Lung (tissue), 14 donors: ENCODE data around the gene ANKRD36C. TPM values are rescaled to one million over a fixed set of nuclear protein-coding genes. Genes with fewer than 3 reads are reported as not detected.
"Not testable (repeated sequence)": the region's sequence is repeated elsewhere in the genome, so short reads cannot be mapped to it uniquely, and the experiment has no call there.

Source experiments
- ATAC-seq: fragments of 200-7000 bp; cut with Tn5 transposase; one replicate; pipeline ENCODE4 v1.9.1; 2020; ENCODE audit warnings: moderate number of reproducible peaks; ENCODE audit not compliant: insufficient read depth, low FRiP score
- DNase-seq, 3 donors: peaks; one replicate each; pipeline ENCODE4 v3.0.0-alpha.2; 2013 to 2017
- H3K27ac ChIP-seq, 2 donors: one replicate each; pipeline ENCODE4 v1.5.1; 2013; ENCODE audit warnings: mild to moderate bottlenecking in 2 of 2, moderate library complexity in 2 of 2, control low read depth in 1 of 2, inconsistent platforms in 1 of 2, low read depth in 1 of 2, low read length in 1 of 2
- H3K27me3 ChIP-seq, 3 donors: one replicate each; pipeline ENCODE4 v1.5.1; 2013; ENCODE audit warnings: low read length in 2 of 3; ENCODE audit not compliant: control insufficient read depth in 3 of 3, insufficient read depth in 3 of 3
- H3K36me3 ChIP-seq, 4 donors: one replicate each; pipeline ENCODE4 v1.5.1; 2013; ENCODE audit warnings: low read length in 4 of 4, mild to moderate bottlenecking in 1 of 4, moderate library complexity in 1 of 4; ENCODE audit not compliant: control insufficient read depth in 4 of 4, insufficient read depth in 4 of 4
- H3K4me1 ChIP-seq, 5 donors: one replicate each; pipeline ENCODE4 v1.5.1; 2013; ENCODE audit warnings: low read length in 5 of 5, mild to moderate bottlenecking in 2 of 5, moderate library complexity in 1 of 5; ENCODE audit not compliant: control insufficient read depth in 5 of 5, insufficient read depth in 5 of 5
- H3K4me3 ChIP-seq: one replicate; pipeline ENCODE4 v1.5.1; 2013; ENCODE audit warnings: mild to moderate bottlenecking, control low read depth, moderate library complexity
- H3K9ac ChIP-seq, 2 donors: one replicate each; pipeline ENCODE4 v1.5.1; 2013; ENCODE audit warnings: low read length in 2 of 2, control low read depth in 1 of 2; ENCODE audit not compliant: insufficient read depth in 1 of 2
- H3K9me3 ChIP-seq, 4 donors: one replicate each; pipeline ENCODE4 v1.5.1; 2013; ENCODE audit warnings: low read length in 3 of 4, mild to moderate bottlenecking in 1 of 4, moderate library complexity in 1 of 4; ENCODE audit not compliant: control insufficient read depth in 4 of 4, insufficient read depth in 3 of 4
- WGBS, 2 donors: extraction: QIAGEN DNeasy Blood & Tissue Kit; methylation state at CpG; one replicate each; pipeline ENCODE4 v1.1.7; 2013; 5-methylcytosine and 5-hydroxymethylcytosine counted together
- long read RNA-seq, 5 donors: transcript quantifications; one replicate each; lab custom pipeline, GENCODE V29; 2026
- polyA plus RNA-seq, 2 donors: library from polyadenylated mRNA; stranded (reverse); fragments of 200-250 nt; gene quantifications; one replicate each; pipeline ENCODE4 v1.2.1, GENCODE V29; 2013
- total RNA-seq, 2 donors: library from RNA; depleted of rRNA in 1 of 2; stranded (reverse); fragments of >200 nt in 1 of 2; gene quantifications; one replicate each; pipeline ENCODE4 v1.2.1, GENCODE V29; 2014 to 2021
- donor health status: Bipolar disorder and iron deficiency.
- donor health status: healthy.
- donor health status: DM: yes; HTN: yes; CAD: no.

The ANKRD36C gene
- total RNA-seq (100 to 1,000 TPM in 1 of 2 donors, 10 to 100 TPM in 1; 23.2 to 114 TPM), polyA plus RNA-seq (1 to 10 TPM; 2.6 to 5.5 TPM)
- long read RNA-seq, donor 1, partial matches to known transcripts, result 5 of 5 reads
- long read RNA-seq, donor 1, other reads (novel, unspliced or antisense), result 0 of 5 reads
- long read RNA-seq, donor 2, partial matches to known transcripts, result 0 of 1 reads
- long read RNA-seq, donor 2, other reads (novel, unspliced or antisense), result 0 of 1 reads
- long read RNA-seq, donor 3, partial matches to known transcripts, result 0 of 1 reads
- long read RNA-seq, donor 3, other reads (novel, unspliced or antisense), result 0 of 1 reads
- long read RNA-seq, donor 4, result 0 reads
- long read RNA-seq, donor 5, partial matches to known transcripts, result 6 of 7 reads
- long read RNA-seq, donor 5, other reads (novel, unspliced or antisense), result 0 of 7 reads

GRCh38 chr2:95991351-95992094 lies at the start of gene ANKRD36C:
ANKRD36C (minus strand) TSS chr2:95991824; CDS start chr2:95991708, 116 bp downstream.
- peak; percentile 93 for ATAC-seq
- not testable (repeated sequence) for H3K9me3 ChIP-seq, H3K36me3 ChIP-seq, H3K27me3 ChIP-seq, H3K4me1 ChIP-seq
- peak; percentile 39 to 54 (median 46) for DNase-seq
- peak within 1 kb of the TSS in 1 of 2 donors; percentile 76 for H3K9ac ChIP-seq
- H3K4me3 ChIP-seq, result peak within 1 kb of the TSS; percentile 29
- WGBS, 2 donors, result 0 to 1% methylated on average over 28 to 31 of the region's 56 CpGs
- H3K27ac ChIP-seq, result peak within 1 kb of the TSS; percentile 91 to 94

DNA sequence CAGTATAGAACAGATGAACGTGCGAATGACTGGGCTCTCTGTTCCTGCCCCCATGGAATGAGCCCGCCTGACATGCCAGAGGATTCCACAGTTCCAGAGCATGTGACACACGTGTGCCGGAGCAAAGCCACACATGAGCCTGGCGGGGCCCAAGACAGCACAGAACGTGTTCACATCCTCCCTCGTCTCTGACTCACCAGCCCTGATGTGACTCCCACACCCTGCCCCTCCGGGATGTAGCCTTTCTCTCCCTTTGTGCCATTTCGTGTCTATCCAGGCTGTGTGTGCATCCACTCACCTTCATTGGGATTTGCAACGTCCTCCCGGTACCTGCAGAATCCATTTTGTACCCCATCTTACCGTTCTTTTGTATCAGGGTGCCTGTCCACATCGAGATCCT lies 43.9 kb upstream of the ANKRD36C start:
- not testable (repeated sequence) for H3K4me1 ChIP-seq, H3K4me3 ChIP-seq, H3K27ac ChIP-seq, ATAC-seq, DNase-seq, H3K9ac ChIP-seq, H3K9me3 ChIP-seq, H3K36me3 ChIP-seq, H3K27me3 ChIP-seq
- no CpG with 5 or more reads among the region's 14 CpGs for WGBS, 2 donors

- ATAC-seq, H3K4me3 ChIP-seq, H3K27me3 ChIP-seq, DNase-seq, H3K36me3 ChIP-seq, H3K27ac ChIP-seq, H3K4me1 ChIP-seq, H3K9me3 ChIP-seq, H3K9ac ChIP-seq: not testable (repeated sequence)
- no CpG with 5 or more reads among the region's 34 CpGs for WGBS, 2 donors
These were observed 43.2 kb upstream of the ANKRD36C start, which contains the start of gene GPAT2 for GRCh38 chr2:96034792-96035191. GPAT2 (minus strand) TSS chr2:96034916; CDS start chr2:96032359, 2,557 bp downstream.

GRCh38 chr2:96033997-96034396 lies 42.4 kb upstream of the ANKRD36C start:
- not testable (repeated sequence) for H3K27me3 ChIP-seq, H3K4me1 ChIP-seq, H3K4me3 ChIP-seq, H3K27ac ChIP-seq, H3K36me3 ChIP-seq, H3K9ac ChIP-seq, H3K9me3 ChIP-seq, DNase-seq, ATAC-seq
- no CpG with 5 or more reads among the region's 9 CpGs for WGBS, 2 donors

GRCh38 chr2:96027725-96028325 lies 36.2 kb upstream of the ANKRD36C start:
- H3K9me3 ChIP-seq, H3K4me1 ChIP-seq, DNase-seq, H3K36me3 ChIP-seq, H3K27ac ChIP-seq, H3K27me3 ChIP-seq, ATAC-seq, H3K4me3 ChIP-seq, H3K9ac ChIP-seq: not testable (repeated sequence)
- no CpG with 5 or more reads among the region's 16 CpGs for WGBS, 2 donors

- DNase-seq, H3K27me3 ChIP-seq, ATAC-seq, H3K9me3 ChIP-seq, H3K9ac ChIP-seq, H3K27ac ChIP-seq, H3K4me3 ChIP-seq, H3K4me1 ChIP-seq, H3K36me3 ChIP-seq: not testable (repeated sequence)
- WGBS, 2 donors, result 92 to 94% methylated on average over 6 of the region's 6 CpGs
These were observed 34.1 kb upstream of the ANKRD36C start for GRCh38 chr2:96025755-96026154.
